G401 (cell line): ENCODE results near the gene ESRRA. TPM values are rescaled to one million over a fixed set of nuclear protein-coding genes. Genes with fewer than 3 reads are reported as not detected.

ENCODE experiments used
- DNase-seq: peaks from one replicate; pipeline ENCODE4 v3.0.0-alpha.2; 2015; ENCODE audit warnings: low spot score
- in situ Hi-C: cut with HindIII; loops from 2 replicates; pipeline ENCODE4 v1.10.0; 2016; ENCODE audit warnings: low sequenced_read_pairs, mixed read lengths
- total RNA-seq: library from RNA; depleted of rRNA; stranded (reverse); fragments of >200 nt; shearing (Covaris generic); gene quantifications from 2 replicates; pipeline ENCODE4 v1.2.3, GENCODE V29; 2014

ESRRA gene
- total RNA-seq, 1 experiment from 2014 or later = 42.0 TPM

DNA sequence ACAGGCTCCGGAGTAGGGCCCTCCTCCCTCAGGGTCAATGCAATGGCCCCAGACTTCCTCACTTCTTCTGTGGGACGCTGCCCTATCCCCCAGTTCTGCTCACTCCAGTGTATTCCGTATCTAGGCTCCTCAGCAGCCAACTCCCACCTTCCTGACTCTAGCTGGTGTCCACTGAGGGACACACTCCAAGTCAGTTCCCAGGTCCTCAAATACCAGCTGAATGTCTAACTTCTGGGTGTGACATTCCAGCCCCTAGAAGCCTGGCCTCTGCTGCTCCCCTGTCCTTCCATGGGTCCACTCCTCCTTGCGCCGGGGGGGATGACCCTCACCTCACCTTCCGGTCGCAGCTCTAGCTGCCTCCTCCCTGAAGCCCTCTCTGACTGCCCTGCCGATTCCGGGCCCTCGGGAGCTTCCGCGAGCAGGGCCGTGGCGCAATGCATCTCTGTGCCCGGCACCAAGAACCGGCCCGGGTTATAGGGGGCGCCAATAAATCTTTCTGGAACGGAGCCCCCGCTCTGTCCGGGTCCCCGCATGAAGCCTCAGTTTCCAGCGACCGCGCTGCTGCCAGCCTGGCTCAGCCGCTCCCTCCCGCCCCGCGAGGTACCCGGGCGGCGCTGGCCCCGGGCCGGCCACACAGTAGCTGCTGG lies 36.3 kb upstream of the ESRRA start:
- in situ Hi-C loops = no loop called here
- DNase-seq = peak; percentile 65

DNA sequence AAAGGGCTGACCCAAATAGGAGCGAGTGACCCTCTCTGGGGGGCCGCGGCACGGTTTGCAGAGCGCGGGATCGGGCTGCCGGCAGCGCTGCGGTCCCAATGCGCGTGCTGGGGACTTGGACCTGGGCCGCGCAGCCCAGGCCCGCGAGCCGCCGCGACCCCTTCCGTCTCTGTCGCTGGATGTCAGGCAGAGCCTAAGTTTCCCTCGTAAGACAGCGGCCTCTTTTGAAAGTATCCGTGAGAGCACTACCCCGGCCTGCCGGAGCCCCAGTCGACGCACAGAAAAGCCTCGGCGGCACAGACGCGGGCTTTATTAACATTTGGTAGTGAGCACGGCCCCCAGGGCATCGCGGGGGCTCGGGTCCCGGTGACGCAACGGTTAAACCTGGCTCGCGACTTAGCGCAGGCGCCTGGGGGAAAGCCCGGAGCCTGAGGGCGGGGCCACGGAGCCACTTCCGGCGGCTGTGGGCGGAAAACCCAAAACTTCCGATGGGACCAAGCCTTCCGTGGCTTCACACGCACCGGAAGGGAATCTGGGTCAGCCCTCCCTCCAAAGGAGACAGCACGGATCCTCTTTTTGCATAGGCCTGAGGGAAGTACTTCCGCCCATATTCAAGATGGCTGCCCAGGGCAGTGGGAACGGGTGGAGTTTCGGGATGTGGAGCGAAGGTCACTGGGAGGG lies 35.6 kb upstream of the ESRRA start:
- peak; percentile 100 for DNase-seq
- in situ Hi-C loops = loop anchor here (10.0 kb wide), 1 partner anchor 65 kb away; the partner anchor contains the start of gene FERMT3

DNA sequence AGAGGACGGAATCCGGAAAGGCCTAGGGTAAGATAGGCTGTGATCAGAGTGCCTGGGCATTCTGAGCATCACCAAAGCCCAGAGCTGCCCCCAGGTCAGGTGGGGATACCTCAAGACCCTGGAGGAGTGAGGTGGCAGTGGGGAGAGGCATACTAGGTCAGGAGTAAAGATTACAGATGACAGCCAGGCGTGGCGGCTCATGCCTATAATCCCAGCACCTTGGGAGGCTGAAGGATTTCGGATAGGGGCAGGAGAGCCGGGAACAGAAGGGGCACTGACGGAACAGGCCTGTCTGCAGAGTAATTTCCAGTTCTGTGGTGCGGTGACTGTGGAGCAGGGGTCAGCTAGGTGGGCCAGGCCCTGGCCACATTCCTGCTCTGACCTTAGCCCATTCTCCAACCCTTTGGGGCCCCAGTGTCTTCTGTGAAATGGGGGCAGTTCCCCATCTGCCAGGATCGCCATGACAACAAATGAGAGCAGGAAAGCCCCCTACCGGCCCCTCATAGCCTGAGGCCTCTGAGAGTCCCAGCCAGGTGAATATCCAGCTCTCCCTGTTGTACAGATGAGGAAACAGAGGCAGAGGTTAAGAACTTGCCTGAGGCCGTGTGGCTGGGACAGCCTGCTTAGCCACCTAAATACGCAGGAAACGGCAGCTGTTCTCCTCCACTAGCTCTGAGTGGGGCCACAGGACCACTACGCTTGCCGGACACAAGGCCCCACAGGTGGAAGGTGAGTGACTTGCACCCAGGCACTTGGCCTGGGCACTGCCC lies 30.1 kb upstream of the ESRRA start:
- in situ Hi-C loops = loop anchor here (10.0 kb wide), 1 partner anchor 70 kb away; the partner anchor contains the start of gene FERMT3
- DNase-seq = no peak

DNA sequence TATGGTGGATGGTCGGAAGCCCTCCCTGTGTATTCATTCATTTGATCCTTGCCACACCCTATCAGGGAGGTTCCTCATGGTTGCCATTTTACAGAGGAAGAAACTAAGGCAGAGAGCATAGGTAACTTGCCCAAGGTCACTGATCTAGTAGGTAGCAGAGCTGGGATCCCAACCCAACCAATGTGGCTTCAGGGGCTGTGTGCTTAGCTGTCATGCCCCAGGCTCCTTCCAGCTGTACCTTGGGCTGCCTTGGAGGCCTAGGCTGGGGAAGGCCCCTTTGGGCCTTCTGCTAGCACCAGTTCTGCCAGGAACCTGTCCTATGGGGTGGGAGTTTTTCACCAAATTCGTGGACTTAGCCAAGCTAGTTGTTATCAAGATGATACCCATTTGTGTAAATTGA lies 29.5 kb upstream of the ESRRA start:
- DNase-seq = no peak
- in situ Hi-C loops = loop anchor here (10.0 kb wide), 1 partner anchor 71 kb away; the partner anchor contains the start of gene FERMT3

DNA sequence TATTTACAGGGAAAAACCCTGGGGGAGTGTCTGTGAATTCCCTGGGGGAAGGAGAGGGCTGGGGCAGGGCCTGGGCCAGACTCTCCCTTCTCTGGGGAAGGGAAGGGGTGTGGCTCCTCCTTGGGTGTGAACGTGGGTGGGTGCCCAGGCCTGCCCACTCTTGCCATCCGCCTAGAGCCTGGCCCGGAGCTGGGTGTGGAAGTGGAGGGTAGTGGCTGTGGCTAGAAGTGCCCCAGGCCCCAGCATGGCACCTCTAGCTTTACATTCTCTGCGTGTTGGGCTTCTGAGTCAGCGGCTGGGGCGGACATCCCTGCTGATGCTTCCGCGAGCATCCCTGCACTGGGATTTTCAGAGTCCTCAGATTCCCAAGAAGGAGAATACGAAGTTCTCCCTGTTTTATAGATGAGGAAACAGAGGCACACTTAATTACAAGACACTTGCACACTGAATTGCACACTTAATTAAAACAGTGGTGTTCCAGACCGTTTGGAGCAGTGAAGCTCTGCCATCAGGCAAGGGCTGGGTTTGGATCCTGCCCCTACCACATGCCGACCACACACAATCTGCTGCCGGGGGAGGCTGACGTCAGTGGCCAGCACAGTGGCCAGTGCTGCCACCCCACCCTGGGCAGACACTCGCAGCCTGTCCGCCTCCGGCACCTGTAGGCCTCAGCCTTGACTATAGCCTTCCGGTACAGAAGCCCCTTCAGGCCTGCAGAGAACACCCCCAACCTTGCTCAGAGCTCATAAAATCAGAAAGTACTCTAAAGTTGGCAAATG lies 28.5 kb upstream of the ESRRA start:
- in situ Hi-C loops = loop anchor here (10.0 kb wide), 1 partner anchor 72 kb away; the partner anchor contains the start of gene FERMT3

DNA sequence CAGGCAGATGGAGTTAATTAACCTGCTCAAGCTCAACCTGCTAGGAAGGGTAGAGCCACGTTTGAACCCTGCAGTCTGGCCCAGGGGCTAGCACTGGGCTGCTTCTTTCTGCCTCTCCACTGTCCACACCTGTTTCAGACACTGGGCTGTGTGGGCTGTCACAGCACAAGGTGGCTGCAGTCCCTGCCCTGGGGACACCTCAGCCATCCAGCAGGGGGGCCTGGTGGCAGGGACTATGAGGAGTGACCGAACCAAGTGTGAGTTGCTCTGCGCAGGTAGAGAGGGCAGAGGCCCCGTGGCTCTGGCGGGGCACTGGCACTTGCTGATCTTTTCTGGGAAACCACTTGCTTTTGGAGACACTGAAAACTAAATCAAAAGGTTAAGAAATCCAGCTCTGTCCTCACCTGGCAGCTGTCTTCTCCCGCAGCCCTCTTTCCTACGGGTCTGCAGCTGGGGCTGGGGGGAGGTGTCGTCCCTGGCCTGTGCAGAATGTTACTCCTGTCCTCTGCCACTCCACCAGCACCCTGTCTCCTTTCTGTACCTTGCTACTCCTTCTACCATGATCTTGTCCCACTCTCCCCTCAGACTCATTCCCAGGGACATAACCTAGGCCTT lies 26.6 kb upstream of the ESRRA start:
- DNase-seq = no peak
- in situ Hi-C loops = loop anchor here (10.0 kb wide), 1 partner anchor 74 kb away; the partner anchor contains the start of gene FERMT3

More for the DNA sequence above, 28.5 kb upstream of the ESRRA start:
- peak; percentile 68 for DNase-seq

DNA sequence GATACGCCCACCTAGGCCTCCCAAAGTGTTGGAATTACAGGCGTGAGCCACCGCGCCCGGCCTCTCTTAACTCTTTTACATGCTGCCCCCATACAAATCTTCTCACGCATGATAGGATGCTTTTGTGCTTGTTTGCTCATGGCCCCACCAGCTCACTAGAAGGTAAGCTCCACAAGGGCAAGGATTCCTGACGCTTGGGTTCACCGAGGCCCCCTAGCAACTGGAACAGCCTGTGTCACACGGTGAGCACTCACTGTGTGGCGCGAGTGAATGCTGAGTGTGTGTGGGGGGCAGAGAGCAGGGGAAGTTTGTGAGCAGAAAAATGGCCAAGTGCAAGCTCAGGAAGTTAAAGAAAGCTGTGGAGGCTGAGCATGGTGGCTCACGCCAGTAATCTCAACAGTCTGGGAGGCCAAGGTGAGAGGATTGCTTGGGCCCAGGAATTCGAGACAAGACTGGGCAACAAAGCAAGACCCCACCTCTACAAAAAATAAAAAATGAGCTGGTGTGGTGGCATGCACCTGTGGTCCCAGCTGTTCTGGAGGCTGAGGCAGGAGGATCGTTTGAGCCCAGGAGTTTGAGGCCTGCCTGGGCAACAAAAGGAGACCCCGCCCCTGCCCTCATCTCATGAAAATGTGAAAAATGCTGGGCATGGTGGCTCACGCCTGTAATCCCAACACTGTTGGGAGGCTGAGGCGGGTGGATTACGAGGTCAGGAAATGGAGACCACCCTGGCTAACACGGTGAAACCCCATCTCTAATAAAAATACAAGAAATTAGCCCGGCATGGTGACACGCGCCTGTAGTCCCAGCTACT lies 23.2 kb upstream of the ESRRA start:
- in situ Hi-C loops = no loop called here
- DNase-seq = no peak

DNA sequence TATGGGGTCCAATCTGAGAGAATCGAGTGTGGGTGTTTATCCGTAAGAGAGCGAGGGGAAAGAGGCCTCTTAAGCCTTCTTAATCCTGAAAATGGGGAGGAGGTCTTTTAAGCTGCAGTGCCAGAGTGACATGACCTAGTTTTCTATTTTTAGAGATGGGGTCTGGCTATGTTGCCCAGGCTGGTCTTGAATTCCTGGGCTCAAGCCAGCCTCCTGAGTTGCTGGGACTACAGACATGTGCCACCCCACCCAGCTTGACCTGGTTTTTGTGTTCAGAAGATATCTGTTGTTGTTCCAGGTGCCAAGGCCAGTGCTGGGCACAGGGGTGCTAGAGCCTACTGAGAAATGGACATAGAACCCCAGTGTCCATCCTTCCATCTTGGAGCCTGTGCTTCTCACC lies 22.2 kb upstream of the ESRRA start:
- no peak for DNase-seq
- in situ Hi-C loops = no loop called here

DNA sequence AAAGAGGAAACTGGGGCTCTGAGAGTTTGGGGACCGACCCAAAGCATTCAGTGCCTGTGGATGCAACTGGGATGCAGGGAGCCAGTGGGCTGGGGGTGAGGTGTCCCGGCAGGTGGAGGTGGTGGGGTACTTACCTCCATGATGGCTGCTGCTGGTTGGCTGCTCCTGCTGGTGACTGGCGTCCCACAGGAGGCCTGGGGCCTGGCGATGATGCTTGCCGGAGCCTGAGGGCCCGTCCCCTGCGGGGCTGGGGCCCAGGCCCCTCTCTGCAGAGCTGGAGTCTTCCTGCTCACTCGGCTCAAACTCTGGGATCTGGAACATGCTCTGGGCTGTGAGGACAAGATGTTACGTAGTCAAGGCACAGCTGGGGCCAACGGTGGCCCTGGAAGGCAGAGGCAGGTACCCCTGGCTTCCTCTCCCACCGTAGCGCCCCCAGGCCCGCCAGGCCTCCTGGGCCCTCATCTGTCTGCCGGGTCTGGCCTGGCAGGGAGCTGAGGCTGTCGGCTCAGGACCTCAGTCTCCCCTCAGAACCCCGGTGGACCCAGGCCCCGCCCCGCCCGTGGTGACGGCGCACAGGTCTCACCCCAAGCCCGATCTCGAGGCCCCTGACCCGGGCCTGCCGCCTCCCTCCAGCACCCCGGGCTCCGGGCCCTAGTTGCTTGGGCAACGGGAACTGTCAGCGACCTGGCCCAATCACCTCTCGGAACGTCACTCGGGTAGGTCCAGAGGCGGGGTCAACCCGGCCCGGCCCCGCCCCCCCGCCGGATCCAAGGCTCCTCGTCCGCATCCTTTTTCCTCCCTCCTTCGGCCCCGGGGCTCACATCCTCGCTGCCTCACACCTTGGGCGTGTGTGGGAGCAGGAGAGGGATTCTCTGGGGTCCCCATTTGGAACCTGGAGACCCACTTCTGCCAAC lies 21.0 kb upstream of the ESRRA start, which contains the start of gene BAD:
BAD (minus strand) TSS at position 618 of the 914 bp plus-strand sequence; CDS start at position 321, 297 bp downstream.
- in situ Hi-C loops = no loop called here
- DNase-seq = peak; percentile 97

DNA sequence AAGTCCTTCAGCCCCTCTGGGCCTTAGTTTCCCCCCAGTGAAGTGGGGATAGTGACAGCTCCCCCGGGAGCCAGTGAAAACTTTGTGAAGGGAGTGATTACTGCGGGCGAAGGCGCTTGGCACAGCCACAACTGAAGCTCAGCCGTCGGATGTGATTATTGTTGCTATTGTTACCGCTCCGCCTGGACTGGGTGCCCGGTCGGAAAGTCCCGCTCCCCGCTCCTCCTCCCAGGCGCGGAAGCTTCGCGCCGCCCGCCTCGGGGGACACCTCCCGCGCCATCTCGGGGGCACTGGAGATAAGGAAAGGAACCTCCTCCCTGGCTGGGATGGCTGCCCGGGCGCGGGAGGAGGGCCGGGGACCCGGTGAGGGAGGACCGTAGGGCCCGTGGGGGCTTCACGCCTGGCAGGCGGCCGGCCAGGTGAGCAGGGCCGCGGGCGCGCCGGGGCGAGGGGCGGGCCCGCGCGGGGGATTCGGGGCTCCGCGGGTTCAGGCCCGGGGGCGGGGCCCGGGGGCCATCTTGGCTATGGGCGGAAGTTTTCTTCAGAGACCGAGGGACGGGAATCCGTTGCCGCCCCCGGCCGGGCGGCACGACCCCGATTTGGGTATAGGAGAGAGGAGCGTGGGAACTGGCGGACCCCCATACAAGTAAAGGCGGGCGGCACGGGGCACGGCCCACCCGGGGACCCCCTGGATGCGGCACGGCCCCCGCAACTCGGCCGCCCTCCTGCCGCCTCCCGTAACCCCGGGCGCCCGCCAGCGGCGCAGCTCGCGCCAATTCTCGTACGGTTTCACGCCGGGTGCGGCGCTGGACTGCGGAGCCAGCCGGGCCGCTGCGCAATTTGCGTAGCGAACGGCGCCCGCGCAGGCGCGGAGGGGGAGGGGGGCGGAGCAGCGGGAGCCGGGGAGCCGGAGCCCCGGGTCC lies 20.1 kb upstream of the ESRRA start, which contains the start of gene GPR137:
GPR137 (plus strand) TSS at position 887 of the 923 bp plus-strand sequence. CDS start 677 bp downstream, outside the sequence.
- peak; percentile 82 for DNase-seq
- in situ Hi-C loops = no loop called here

DNA sequence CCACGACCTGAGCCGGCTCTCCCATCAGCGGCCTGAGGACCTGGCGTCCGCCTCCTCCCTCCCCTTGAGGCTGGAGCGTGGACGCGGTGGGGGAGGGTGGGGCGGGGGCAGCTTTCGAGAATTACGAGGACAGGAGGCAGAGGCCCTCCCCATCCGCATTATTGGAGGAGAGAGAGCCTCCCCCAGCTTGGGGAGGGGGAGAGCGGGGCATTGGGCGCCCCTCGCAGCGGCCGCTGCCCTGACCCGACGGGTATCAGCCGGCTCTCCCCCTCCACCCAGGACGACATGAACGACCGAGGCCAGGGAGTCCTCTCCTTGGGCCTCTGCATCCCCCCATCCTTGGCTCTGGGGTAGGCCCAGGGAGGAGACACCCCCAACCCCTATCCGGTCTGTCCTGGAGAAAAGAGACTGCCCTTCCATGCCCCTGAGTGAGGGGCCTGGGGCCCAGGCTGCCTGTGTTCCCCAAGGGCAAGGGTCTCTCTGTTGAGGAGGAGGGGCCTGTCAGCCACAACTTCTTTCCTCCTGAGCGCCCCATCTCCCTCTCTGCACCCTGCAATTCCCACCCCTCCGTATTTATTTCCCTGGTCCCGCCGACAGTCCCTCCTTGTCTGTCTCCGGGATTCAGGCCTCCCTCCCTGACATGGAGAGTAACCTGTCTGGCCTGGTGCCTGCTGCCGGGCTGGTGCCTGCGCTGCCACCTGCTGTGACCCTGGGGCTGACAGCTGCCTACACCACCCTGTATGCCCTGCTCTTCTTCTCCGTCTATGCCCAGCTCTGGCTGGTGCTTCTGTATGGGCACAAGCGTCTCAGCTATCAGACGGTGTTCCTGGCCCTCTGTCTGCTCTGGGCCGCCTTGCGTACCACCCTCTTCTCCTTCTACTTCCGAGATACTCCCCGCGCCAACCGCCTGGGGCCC lies 19.2 kb upstream of the ESRRA start:
- DNase-seq = peak; percentile 64
- in situ Hi-C loops = no loop called here

DNA sequence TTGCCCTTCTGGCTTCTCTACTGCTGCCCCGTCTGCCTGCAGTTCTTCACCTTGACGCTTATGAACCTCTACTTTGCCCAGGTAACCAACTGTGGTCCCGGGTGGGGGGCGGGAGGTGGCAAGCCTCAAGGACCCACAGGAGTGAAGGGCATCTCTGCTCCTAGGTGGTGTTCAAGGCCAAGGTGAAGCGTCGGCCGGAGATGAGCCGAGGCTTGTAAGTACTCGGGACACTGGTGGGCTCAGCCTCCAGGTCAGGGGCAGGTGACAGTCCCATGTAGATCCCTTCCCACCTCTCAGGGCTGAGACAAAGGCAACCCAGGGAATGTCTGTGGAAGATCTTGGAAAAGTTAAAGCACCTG lies 18.5 kb upstream of the ESRRA start:
- no peak for DNase-seq
- in situ Hi-C loops = no loop called here

DNA sequence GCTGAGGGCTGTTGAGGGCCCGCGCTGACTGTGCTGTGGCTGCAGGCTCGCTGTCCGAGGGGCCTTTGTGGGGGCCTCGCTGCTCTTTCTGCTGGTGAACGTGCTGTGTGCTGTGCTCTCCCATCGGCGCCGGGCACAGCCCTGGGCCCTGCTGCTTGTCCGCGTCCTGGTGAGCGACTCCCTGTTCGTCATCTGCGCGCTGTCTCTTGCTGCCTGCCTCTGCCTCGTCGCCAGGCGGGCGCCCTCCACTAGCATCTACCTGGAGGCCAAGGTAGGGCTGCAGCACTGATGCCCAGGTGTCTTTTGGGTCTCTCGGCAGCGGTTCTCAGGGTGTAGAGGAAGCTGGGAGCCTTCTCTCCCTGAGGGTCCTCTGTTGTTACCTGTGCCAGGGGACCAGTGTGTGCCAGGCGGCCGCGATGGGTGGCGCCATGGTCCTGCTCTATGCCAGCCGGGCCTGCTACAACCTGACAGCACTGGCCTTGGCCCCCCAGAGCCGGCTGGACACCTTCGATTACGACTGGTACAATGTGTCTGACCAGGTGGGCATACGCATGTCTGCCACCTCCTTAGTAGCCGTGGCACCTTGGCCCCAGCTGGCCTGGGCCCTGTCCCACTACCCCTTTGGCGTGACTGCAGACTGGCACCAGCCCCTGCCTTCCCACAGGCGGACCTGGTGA lies 17.5 kb upstream of the ESRRA start:
- in situ Hi-C loops = no loop called here
- DNase-seq = no peak

DNA sequence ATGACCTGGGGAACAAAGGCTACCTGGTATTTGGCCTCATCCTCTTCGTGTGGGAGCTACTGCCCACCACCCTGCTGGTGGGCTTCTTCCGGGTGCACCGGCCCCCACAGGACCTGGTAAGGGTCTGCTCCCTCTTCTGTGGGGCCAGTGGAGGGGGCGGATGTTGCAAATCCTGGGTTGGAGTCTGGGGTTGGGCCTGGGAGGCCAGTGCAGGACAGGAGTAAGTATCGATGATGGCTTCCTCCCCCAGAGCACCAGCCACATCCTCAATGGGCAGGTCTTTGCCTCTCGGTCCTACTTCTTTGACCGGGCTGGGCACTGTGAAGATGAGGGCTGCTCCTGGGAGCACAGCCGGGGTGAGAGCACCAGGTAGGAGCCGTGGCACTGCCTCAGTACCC lies 17.0 kb upstream of the ESRRA start:
- no peak for DNase-seq
- in situ Hi-C loops = no loop called here
